Endometrium (tissue), 2 donors: ENCODE measurements around the gene CHID1.

ENCODE experiments used
- FAIRE-seq: peaks from 2 replicates; lab custom pipeline; 2012; peaks lifted over from hg19 to GRCh38; lab: Jason Lieb, UNC
- donor health status: control.
- donor health status: control.

CHID1 gene

GRCh38 chr11:910044-910588, 494 bp downstream of the CHID1 start:
- FAIRE-seq, result no peak

- FAIRE-seq, result no peak
These were observed 1.2 kb downstream of the CHID1 start for GRCh38 chr11:909406-909805.

GRCh38 chr11:908273-908672, 2.3 kb downstream of the CHID1 start:
- no peak for FAIRE-seq

GRCh38 chr11:907668-908067, 2.9 kb downstream of the CHID1 start:
- FAIRE-seq, result no peak

GRCh38 chr11:905952-906351, 4.7 kb downstream of the CHID1 start:
- FAIRE-seq, result no peak

DNA sequence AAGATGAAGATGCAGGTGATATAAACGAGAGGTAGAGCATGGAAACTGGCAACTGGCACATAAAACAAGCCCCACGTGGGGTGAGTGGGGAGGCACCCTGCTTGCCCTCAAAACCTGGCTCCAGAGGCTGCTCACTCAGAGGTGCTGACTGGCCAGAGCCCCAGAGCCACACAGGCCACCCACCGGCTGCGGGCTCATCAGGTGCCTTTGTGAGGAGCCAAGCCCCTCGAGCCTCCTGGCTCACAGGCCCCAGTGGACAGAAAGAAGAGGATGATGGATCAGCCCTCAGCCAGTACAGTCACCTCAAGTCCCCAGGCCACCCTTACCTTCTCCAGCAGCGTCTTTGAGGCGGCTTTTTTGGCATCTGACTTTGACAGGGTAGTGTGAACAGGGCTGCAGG, 6.2 kb downstream of the CHID1 start:
- no peak for FAIRE-seq

GRCh38 chr11:901452-902061, 9.1 kb downstream of the CHID1 start:
- FAIRE-seq, result no peak

DNA sequence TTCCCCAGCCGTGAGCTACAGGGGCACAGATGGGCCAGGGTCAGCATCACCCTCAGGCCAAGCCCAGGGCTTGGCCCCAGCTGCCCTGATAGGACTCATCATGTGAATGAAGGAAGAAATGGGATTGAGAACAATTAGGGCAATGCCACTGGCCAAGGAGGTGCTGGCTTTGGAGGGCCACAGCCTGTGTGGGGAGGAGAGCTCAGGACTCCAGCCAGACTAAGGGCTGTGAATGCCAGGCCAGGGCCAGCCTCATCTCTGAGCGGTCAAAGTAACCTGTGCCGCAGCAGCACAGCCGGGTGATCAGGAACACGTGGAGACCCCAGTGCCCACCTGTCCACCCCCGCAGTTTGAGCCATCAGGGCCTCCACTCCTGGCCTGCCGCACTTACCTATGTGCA, 10.1 kb downstream of the CHID1 start:
- FAIRE-seq, result no peak

GRCh38 chr11:899724-900123, 10.9 kb downstream of the CHID1 start:
- FAIRE-seq, result no peak

GRCh38 chr11:898540-899190, 11.9 kb downstream of the CHID1 start:
- no peak for FAIRE-seq

DNA sequence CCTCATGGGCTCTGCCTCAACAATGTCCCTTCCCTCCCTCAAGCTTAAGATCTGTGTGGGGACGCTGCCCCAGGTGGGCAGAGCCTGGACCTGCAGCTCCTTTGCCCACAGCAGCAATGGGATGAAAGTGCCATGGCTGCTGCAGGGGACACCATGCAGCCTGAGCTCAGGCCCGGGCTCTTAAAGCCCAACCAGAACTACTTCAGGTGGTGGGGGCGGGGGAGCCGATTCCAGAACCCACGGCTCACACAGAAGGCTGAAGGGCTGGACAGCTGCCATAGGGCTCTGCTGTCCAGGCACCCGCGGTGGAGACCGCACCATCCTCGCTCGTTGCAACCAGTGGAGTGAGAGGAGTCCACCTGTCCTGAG, 12.5 kb downstream of the CHID1 start:
- FAIRE-seq, result no peak

DNA sequence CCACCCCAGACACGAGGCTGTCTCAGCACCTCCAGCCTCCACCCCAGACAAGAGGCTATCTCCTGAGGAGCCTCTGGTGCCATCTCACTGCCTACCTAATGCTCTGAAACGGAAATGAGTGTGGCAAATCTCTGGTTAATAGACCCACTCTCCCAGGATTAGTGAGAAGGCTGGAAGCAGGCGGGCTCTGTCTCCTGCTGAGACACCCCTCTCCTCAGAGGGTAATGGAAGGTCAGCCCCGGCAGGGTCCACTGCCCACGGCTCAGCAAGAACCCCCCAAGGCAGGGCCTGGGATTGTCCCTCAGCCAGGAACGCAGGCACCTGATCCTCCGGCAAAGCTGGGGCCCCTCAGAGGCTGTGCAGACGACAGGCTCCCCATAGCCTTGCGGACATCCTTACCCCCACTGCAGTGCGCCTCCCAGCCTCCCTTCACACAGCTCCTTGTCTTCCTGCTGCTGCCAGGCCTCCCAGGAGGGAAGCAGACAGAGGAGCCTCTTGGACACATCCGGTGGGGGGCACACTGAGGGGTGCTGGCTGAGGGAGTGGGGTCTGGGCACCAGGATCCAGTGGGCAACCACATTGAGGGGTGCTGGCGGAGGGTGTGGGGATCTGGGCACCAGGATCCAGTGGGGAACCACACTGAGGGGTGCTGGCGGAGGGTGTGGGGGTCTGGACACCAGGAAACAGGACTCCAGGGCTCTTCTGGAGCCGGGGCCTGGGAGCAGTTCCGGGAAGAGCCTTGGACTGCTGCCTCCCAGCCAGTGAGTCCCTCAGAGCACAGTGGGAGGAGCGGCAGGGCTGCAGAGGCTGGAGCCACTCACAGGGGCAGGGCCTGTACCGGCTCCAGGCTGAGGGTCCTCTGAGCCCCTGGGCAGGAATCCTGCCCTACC, 13.1 kb downstream of the CHID1 start:
- no peak for FAIRE-seq

GRCh38 chr11:895331-896110, 15.1 kb downstream of the CHID1 start:
- FAIRE-seq, result no peak

DNA sequence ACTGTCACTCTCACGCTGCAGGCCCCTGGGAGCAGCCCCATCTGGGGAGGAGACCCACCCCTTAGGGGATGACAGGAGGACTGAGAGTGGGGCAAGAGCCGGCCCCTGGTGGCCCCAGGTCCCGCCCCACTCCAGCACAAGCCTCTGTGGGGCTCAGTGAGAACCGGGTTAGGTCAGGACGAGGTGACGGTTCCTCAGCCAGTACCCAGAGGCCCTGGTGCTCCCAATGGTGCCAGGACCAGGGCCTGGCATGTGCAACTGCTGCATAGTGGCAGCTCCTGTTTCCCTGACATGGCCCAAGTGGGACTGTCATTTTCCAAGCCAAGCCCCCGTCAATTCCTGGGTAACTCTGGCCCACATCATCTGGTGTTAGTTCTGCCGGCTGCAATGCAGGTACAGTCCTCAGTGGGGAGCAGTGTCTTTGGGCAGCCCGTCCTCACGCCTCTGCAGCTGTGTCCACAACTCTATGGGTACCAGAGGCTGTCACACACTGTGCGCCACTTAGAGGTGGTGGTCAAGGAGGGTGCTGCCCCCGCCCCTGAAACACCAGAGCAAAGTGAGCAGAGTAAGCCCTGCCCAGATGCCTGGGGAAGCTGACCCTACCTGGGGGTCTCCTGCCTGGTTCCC, 15.9 kb downstream of the CHID1 start:
- no peak for FAIRE-seq

DNA sequence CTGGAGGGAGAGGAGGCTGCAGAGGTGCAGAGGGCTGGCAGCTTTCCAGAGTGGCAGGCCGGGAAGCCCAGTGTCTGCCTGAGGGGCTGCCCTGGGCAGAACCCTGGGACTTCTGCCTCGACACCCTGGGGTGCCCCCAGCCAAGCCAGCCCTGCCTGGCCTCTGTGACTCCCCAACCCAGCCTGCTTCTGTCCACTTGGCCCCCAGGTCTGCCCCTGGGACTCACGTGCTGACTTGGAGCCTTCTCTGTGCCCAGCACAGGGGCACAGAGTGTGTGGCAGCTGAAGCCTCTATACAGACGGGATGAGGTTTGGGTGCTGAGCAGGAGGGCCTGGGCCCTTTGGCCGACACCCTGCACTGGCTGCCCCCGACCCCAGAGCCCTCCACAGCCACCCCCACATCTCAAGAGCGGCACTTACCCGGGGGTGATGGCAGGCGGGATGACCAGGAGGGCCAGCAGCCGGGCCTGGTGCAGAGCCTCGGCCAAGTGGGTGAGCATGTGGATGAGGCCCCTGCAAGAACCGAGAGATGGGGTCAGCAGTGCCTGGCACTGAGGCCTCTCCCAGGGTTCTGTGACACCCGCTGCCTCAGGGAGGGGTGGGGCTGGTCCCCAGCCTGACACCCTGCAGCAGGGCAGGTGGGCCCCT, 17.5 kb downstream of the CHID1 start:
- no peak for FAIRE-seq

DNA sequence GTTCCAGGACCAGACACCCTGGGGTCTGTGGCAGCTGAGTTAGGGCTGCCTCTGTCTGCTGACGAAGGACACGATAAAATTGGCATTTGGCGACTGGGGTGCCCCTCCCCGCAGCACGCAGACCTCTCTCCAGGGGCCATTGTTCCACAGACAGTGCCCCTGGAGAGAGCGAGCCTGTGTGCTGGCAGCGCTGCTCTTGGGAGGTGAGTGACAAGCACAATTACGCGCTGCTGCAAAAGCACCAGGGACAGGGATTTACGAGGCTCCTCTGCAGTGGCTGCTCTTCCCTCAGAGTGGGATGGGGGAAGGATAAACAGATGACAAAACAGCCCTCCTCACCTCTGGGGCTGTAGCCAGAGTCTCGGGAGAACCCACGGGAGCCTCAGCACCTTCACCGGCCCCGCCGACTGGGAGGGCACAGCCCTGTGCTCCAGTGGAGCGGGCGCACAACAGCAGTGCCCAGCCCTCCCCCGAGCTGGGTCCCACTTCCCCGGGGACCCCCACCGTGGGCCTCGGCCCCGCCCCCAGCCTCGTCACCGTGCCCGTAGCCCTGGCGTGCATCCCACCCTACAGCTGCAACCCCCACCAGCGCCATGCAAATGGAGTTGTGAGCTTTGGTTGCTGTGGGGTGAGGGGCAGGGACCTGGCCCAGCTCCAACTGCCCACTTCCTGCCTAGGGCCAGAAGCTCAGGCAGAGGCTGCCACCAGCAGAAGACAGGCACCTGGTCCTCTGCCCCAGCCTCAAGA, 19.6 kb downstream of the CHID1 start:
- no peak for FAIRE-seq

DNA sequence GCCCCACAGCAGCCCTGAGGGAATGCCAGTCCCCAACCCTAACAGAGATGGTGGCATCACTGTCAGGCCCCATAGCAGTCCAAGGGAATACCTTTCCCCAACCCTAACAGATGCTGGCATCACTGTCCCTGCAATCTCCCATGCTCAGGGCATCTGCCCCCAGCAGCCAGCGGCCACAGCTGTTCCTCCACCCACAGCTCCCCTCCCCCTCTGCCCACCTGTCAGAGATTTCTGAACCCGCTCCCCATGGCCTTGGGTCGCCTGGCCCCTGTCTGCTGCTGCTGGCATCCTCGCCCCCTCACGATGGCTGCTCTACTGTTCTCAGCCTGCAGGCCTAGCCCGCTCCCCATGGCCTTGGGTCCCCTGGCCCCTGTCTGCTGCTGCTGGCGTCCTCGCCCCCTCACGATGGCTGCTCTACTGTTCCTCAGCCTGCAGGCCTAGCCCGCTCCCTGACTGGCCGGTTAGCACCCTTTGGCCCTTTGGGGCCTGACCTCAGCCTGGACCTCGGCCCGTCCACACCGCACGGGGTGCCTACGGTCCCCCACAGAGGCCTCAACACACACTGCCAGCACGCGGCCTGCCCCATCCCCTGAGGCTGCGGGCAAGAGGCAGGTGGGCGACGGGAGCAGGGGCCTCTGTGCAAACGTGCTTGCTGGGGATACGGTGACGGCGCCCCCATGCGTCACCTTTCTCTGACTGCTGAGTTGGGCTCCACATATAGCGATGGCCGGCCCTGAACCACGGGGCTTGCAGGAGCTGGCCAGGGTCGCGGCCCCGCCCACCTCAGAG, 20.7 kb downstream of the CHID1 start:
- FAIRE-seq, result no peak

DNA sequence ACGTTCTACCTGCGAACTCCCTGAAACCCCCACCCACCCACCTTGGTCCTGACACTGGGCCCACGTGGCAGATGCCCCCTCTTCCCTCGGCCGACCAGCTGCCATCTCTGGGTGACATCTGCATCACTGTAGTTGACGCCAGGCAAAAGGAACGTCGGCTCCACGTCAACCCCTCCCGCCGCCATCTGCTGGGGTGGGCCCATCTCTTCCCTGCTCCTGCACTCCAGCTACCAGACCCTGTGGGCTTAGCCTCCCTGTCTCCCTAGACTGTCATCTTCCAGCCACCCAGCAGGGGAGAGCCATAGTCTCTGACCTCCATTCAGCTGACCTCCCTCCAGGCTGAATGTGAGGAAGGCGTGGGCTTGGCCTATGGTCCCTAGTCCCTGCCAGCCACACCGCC, 21.4 kb downstream of the CHID1 start:
- FAIRE-seq, result no peak

- FAIRE-seq, result no peak
These were observed 22.0 kb downstream of the CHID1 start for GRCh38 chr11:888310-889212.
